HCT116 (cell line): ENCODE data around the gene TMEM121. TPM values are rescaled to one million over a fixed set of nuclear protein-coding genes. Genes with fewer than 3 reads are reported as not detected.

Source experiments
- ATAC-seq: fragments of 200-7000 bp; cut with Tn5 transposase; 2 replicates; pipeline ENCODE4 v1.9.1; 2020; ENCODE audit warnings: mild to moderate bottlenecking, moderate library complexity
- Bru-seq: library from RNA; stranded (reverse); fragments of 400-500 nt; gene quantifications from one replicate; lab custom pipeline; 2021; lab: Mats Ljungman, UMichigan
- BruChase-seq, 2 experiments: library from RNA; stranded (reverse); fragments of 400-500 nt; gene quantifications; one replicate each; lab custom pipeline; 2021; lab: Mats Ljungman, UMichigan
- BruUV-seq: library from RNA; stranded (reverse); fragments of 400-500 nt; replicated peaks from 2 replicates; lab custom pipeline; 2021; lab: Mats Ljungman, UMichigan
- CTCF ChIA-PET: fragments of 300-600 bp; sonication (Branson Sonifier 250); formaldehyde crosslinking; loops from one replicate; lab custom pipeline; 2021; ENCODE audit warnings: antibody characterized with exemption; lab: Charles Lee
- POLR2A ChIA-PET: fragments of 300-600, 350-600 bp; sonication (Branson Sonifier 250); formaldehyde crosslinking; loops from one replicate; lab custom pipeline; 2021; ENCODE audit warnings: antibody characterized with exemption; lab: Charles Lee
- RAD21 ChIA-PET, 2 experiments: fragments of 300-600 bp; sonication (Branson Sonifier 250); formaldehyde crosslinking; loops; one replicate each; lab custom pipeline; 2023; ENCODE audit warnings: low total read pairs in 2 of 2; ENCODE audit not compliant: uncharacterized antibody in 2 of 2, unreplicated experiment in 2 of 2, low non-redundant PET in 1 of 2; lab: Charles Lee
- DNase-seq: peaks from one replicate; pipeline ENCODE4 v3.0.0-alpha.2; 2010; ENCODE audit warnings: low read depth, low spot score
- H2AFZ ChIP-seq: fragments of 200-600 bp; shearing (Covaris generic), sonication (generic); 2 replicates; pipeline ENCODE4 v1.6.1; 2017; ENCODE audit warnings: low read depth, mixed run types, mixed read lengths, antibody characterized with exemption, low read length; ENCODE audit not compliant: poor library complexity, severe bottlenecking
- H3K27ac ChIP-seq: 2 replicates; pipeline ENCODE4 v1.5.1; 2012; ENCODE audit warnings: low read depth, low read length
- H3K27me3 ChIP-seq: fragments of 200-600 bp; sonication (generic); 2 replicates; pipeline ENCODE4 v1.6.1; 2016; ENCODE audit warnings: mixed run types, low read length, mixed read lengths; ENCODE audit not compliant: insufficient read depth
- H3K36me3 ChIP-seq, 2 experiments: fragments of 200-500 bp in 1 of 2; fragments of 200-600 bp in 1 of 2; sonication (Bioruptor generic) in 1 of 2; sonication (generic) in 1 of 2; 2 replicates each; pipeline versions ENCODE4 v1.5.1 to v1.6.1; 2014 to 2016; ENCODE audit warnings: low read length in 2 of 2, inconsistent platforms in 1 of 2, mixed read lengths in 1 of 2, mixed run types in 1 of 2; ENCODE audit not compliant: insufficient read depth in 2 of 2, control insufficient read depth in 1 of 2
- H3K4me1 ChIP-seq, 2 experiments: fragments of 200-600 bp in 1 of 2; sonication (generic) in 1 of 2; 2 replicates each; pipeline versions ENCODE4 v1.5.1 to v1.6.1; 2012 to 2017; ENCODE audit warnings: low read length in 2 of 2, inconsistent platforms in 1 of 2, mild to moderate bottlenecking in 1 of 2, mixed read lengths in 1 of 2, mixed run types in 1 of 2, moderate library complexity in 1 of 2; ENCODE audit not compliant: insufficient read depth in 2 of 2, control insufficient read depth in 1 of 2
- H3K4me2 ChIP-seq: fragments of 200-600 bp; sonication (generic); 2 replicates; pipeline ENCODE4 v1.6.1; 2017; ENCODE audit warnings: mixed run types, low read length, mixed read lengths
- H3K4me3 ChIP-seq, 2 experiments: fragments of 200-600 bp in 1 of 2; sonication (generic) in 1 of 2; replicated peaks in 1 of 2; 2 replicates each; pipeline ENCODE4 v1.5.1; 2011 to 2016; ENCODE audit warnings: low read length in 2 of 2, control low read depth in 1 of 2, low read depth in 1 of 2, mild to moderate bottlenecking in 1 of 2, mixed read lengths in 1 of 2, mixed run types in 1 of 2
- H3K79me2 ChIP-seq: fragments of 200-600 bp; sonication (generic); 2 replicates; pipeline ENCODE4 v1.6.1; 2017; ENCODE audit warnings: mild to moderate bottlenecking, mixed run types, low read length, moderate library complexity, mixed read lengths; ENCODE audit not compliant: insufficient read depth
- H3K9ac ChIP-seq: fragments of 200-600 bp; sonication (generic); 2 replicates; pipeline ENCODE4 v1.6.1; 2016; ENCODE audit warnings: low read length, mixed read lengths
- H3K9me2 ChIP-seq: fragments of 200-600 bp; sonication (generic), shearing (Covaris generic); 2 replicates; pipeline ENCODE4 v1.6.1; 2017; ENCODE audit warnings: mixed run types, mild to moderate bottlenecking, moderate library complexity; ENCODE audit not compliant: insufficient read depth
- H3K9me3 ChIP-seq, 2 experiments: fragments of 200-500 bp in 1 of 2; fragments of 200-600 bp in 1 of 2; sonication (Bioruptor generic) in 1 of 2; sonication (generic) in 1 of 2; 2 replicates each; pipeline ENCODE4 v1.6.1; 2014 to 2017; ENCODE audit warnings: low read length in 2 of 2, mixed read lengths in 2 of 2, inconsistent platforms in 1 of 2, low read depth in 1 of 2, mild to moderate bottlenecking in 1 of 2, mixed run types in 1 of 2, moderate library complexity in 1 of 2; ENCODE audit not compliant: control insufficient read depth in 1 of 2, insufficient read depth in 1 of 2
- H4K20me1 ChIP-seq: fragments of 200-600 bp; sonication (generic), shearing (Covaris generic); 2 replicates; pipeline ENCODE4 v1.6.1; 2017; ENCODE audit warnings: mixed run types, mild to moderate bottlenecking, moderate library complexity; ENCODE audit not compliant: insufficient read depth
- POLR2AphosphoS5 ChIP-seq: IDR thresholded peaks from 2 replicates; pipeline ENCODE4 v1.6.1; 2011; ENCODE audit warnings: mild to moderate bottlenecking, low read depth, low read length, moderate library complexity
- SRF ChIP-seq: IDR thresholded peaks from 2 replicates; pipeline ENCODE4 v1.6.1; 2012; ENCODE audit warnings: low read depth
- TCF7L2 ChIP-seq: IDR thresholded peaks from 2 replicates; pipeline ENCODE4 v1.7.0; 2011; ENCODE audit warnings: borderline replicate concordance, inconsistent platforms; ENCODE audit not compliant: insufficient read depth, insufficient read length; ENCODE audit errors: extremely low read depth
- YY1 ChIP-seq: IDR thresholded peaks from 2 replicates; pipeline ENCODE4 v1.6.1; 2011; ENCODE audit warnings: low read length, low read depth, moderate library complexity, mild to moderate bottlenecking; ENCODE audit not compliant: insufficient replicate concordance; ENCODE audit errors: extremely low read depth
- ZNF274 ChIP-seq: fragments of 200-500 bp; sonication (Bioruptor generic); IDR thresholded peaks from 2 replicates; pipeline ENCODE4 v1.6.1; 2014; ENCODE audit warnings: mild to moderate bottlenecking, low read depth, low read length, inconsistent platforms
- intact Hi-C: fragments of 100-400 bp; cut with micrococcal nuclease; formaldehyde crosslinking; loops from 2 replicates; pipeline ENCODE4 v1.10.0; 2022
- long read RNA-seq: library from polyadenylated mRNA; unstranded; transcript quantifications from one replicate; pipeline ENCODE4 v2.0.0, GENCODE V29; 2021; ENCODE audit not compliant: unreplicated experiment
- polyA plus RNA-seq: library from polyadenylated mRNA; unstranded; fragments of >200 nt; gene quantifications from 2 replicates; pipeline ENCODE4 v1.2.1, GENCODE V29; 2012; ENCODE audit warnings: missing spikeins
- total RNA-seq: library from RNA; stranded (reverse); gene quantifications from one replicate; pipeline ENCODE4 v1.2.1, GENCODE V29; 2021; ENCODE audit not compliant: unreplicated experiment
- TF ChIP-seq, protein P1 (sequence below): IDR thresholded peaks from 2 replicates; pipeline ENCODE4 v1.6.1; 2012

TMEM121 gene
- 5.5 TPM for total RNA-seq
- 3.4 and 4.6 TPM in 2 replicates for polyA plus RNA-seq
- Bru-seq, nascent RNA, result percentile 30 among the genes with signal in this experiment
- not detected for BruChase-seq, experiment 1, labeled RNA remaining after a 6-hour chase
- percentile 34 among the genes with signal in this experiment for BruChase-seq, experiment 2, labeled RNA remaining after a 2-hour chase
- long read RNA-seq, transcript TMEM121-201 (2 exons, 1,532 nt), result major isoform, 16 of 21 reads
- long read RNA-seq, partial matches to known transcripts, result 0 of 21 reads
- long read RNA-seq, other reads (novel, unspliced or antisense), result 5 of 21 reads

DNA sequence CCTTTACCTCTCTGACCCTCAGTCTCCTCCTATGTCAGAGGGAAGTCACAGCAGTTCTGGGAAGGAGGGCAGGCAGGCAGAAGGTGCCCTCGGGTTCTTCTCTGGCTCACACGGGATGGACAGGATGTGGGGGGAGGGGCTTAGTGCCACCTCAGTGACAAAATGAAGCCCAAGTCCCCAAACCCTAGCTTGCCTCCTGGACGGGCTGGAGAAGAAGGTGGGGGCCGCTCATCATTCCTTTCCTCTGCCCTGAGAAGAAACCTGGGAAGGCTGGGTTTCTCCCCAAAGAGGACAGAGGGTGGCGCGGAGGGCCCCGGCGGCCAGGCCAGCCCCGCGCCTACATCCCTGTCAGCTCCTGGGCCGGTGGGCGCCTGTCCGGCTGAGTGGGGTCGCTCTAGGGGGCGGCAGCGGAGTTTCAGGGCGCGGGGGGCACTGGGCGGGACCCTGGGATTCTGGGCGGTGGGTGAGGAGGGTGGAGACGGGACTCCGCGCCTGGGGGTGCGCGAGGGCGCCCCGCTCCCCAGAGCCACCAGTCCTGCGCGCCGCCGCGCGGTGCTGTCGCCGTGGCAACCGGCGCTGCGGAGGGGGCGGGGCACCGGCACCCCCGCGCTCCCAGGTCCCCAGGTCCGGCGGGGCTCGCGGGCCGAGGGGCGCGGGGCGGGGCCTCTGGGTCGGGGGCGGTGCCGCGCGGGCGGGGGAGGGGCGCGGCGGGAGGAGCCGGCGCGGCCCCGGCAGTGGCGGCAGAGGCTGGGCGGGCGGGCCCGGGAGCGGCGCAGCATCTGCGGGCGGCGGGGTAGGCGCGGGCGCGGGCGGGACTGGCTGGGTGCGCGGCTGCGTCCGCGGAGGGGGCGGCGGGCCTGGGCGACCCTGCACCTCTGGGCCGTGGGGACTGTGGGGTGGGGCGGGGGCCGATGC is at the start of gene TMEM121:
Gene TMEM121, plus strand, starts transcription at position 723 of the 915 bp plus-strand sequence. CDS start 2,252 bp downstream, outside the sequence.
- H3K9ac ChIP-seq, result peak within 1 kb of the TSS; percentile 51
- ATAC-seq (peak; percentile 51), DNase-seq (no peak)
- RAD21 ChIA-PET, result interaction anchor here in 1 of 2 experiments (0.6 kb wide), 1 partner anchor 36 kb away, joined by 3 read pairs; no protein-coding TSS in a partner anchor
- no peaks in the 10 kb centered on the region for H3K9me2 ChIP-seq
- no peak for TF ChIP-seq ZNF274
- TF ChIP-seq TCF7L2, result no peak
- TF ChIP-seq POLR2AphosphoS5, result no peak
- TF ChIP-seq, protein P1, sequence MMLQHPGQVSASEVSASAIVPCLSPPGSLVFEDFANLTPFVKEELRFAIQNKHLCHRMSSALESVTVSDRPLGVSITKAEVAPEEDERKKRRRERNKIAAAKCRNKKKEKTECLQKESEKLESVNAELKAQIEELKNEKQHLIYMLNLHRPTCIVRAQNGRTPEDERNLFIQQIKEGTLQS, result no peak
- TF ChIP-seq YY1, result no peak
- no peak for TF ChIP-seq SRF
- H3K9me3 ChIP-seq, result no peaks in the 10 kb centered on the region
- H3K79me2 ChIP-seq, result no peaks in the 10 kb centered on the region
- peak within 1 kb of the TSS; percentile 49 to 62 for H3K4me3 ChIP-seq
- CTCF ChIA-PET, result no interaction called here
- peaks cover 8 to 23% of the 10 kb centered on the region in 2 experiments; a peak in 3 of 4 replicates for H3K4me1 ChIP-seq
- no peaks in the 10 kb centered on the region for H4K20me1 ChIP-seq
- H3K36me3 ChIP-seq, result no peaks in the 10 kb centered on the region
- peak within 1 kb of the TSS; percentile 49; the same call in 1 of the 2 replicates for H3K27ac ChIP-seq
- no peaks in the 10 kb centered on the region for H3K27me3 ChIP-seq
- peak within 1 kb of the TSS; percentile 84 for H3K4me2 ChIP-seq
- intact Hi-C loops, result loop anchor here (5.0 kb wide), 1 partner anchor 34 kb away; the partner anchor contains the start of gene TEDC1
- BruUV-seq, result no TSS peak
- H2AFZ ChIP-seq, result peak within 1 kb of the TSS; percentile 54
- POLR2A ChIA-PET, result no interaction called here
